RWPE2 (cell line): ENCODE data around the gene TGFBR3L.

Source experiments
- ATAC-seq: fragments of 200-7000 bp; cut with Tn5 transposase; 3 replicates; pipeline ENCODE4 v1.9.1; 2021; ENCODE audit warnings: low read depth
- DNase-seq: peaks from one replicate; pipeline ENCODE4 v3.0.0-alpha.2; 2020; ENCODE audit warnings: low spot score
- H3K27ac ChIP-seq: fragments of 450-650 bp; 2 replicates; pipeline ENCODE4 v1.5.1; 2017; ENCODE audit warnings: mild to moderate bottlenecking; ENCODE audit not compliant: poor library complexity, severe bottlenecking
- H3K27me3 ChIP-seq: fragments of 250-450 bp; sonication (Bioruptor Pico); 2 replicates; pipeline ENCODE4 v1.5.1; 2021; ENCODE audit warnings: mild to moderate bottlenecking, moderate library complexity; ENCODE audit not compliant: insufficient read depth, poor library complexity, severe bottlenecking
- H3K36me3 ChIP-seq: fragments of 250-450 bp; sonication (Bioruptor Pico); 2 replicates; pipeline ENCODE4 v1.5.1; 2020; ENCODE audit warnings: low read depth, mild to moderate bottlenecking, moderate library complexity
- H3K4me1 ChIP-seq: fragments of 250-450 bp; sonication (Bioruptor Pico); 2 replicates; pipeline ENCODE4 v1.5.1; 2021; ENCODE audit warnings: mild to moderate bottlenecking, moderate library complexity; ENCODE audit not compliant: insufficient read depth, poor library complexity, severe bottlenecking
- H3K4me3 ChIP-seq: fragments of 250-450 bp; sonication (Bioruptor Pico); 2 replicates; pipeline ENCODE4 v1.5.1; 2021; ENCODE audit warnings: mild to moderate bottlenecking, moderate library complexity; ENCODE audit not compliant: severe bottlenecking
- H3K9me3 ChIP-seq: fragments of 250-450 bp; sonication (Bioruptor Pico); 2 replicates; pipeline ENCODE4 v1.5.1; 2021; ENCODE audit warnings: mild to moderate bottlenecking, moderate library complexity; ENCODE audit not compliant: severe bottlenecking
- CTCF ChIP-seq: fragments of 450-650 bp; IDR thresholded peaks from one replicate; pipeline ENCODE4 v1.5.1; 2017; ENCODE audit warnings: mild to moderate bottlenecking, moderate library complexity; ENCODE audit not compliant: poor library complexity, severe bottlenecking

The TGFBR3L gene

DNA sequence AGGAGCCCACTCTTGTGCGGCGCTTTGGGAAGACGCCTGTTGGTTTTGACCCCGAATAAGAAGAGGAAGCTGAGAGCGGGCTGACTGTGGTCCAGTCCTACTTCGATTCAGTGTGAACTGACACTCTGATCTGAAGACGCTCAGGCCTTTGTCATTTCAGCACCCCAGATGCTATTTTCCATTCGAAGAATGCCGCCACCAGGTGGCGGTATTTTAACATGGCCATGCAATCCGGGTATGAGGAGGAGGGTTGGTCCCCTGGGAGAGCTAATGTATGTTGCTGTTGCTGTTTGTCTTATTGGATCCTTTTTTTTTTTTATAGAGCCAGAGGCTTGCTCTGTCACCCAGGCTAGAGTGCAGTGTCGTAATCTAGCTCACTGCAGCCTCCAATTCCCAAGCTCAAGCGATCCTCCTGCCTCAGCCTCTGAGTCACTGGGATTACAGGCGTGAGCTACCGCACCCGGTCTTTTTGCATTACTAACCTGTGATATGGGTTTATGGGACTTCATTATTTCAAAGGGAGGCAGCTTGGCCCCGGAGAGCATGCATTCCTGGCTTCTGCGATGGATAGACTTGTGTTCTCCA, 29.6 kb downstream of the TGFBR3L start:
- H3K4me3 ChIP-seq = peak overlapping the region; percentile 81
- H3K36me3 ChIP-seq = peaks cover 20% of the 10 kb centered on the region
- no peaks in the 10 kb centered on the region for H3K27me3 ChIP-seq
- ATAC-seq (peak; percentile 32), DNase-seq (no peak)
- peak; percentile 88 for TF ChIP-seq CTCF
- H3K27ac ChIP-seq = peak overlapping the region; percentile 46
- no peaks in the 10 kb centered on the region for H3K4me1 ChIP-seq
- no peaks in the 10 kb centered on the region for H3K9me3 ChIP-seq

- Histone ChIP-seq H3K27me3 (no peaks in the 10 kb centered on the region), H3K4me1 (peaks cover 3% of the 10 kb centered on the region), H3K9me3 (no peaks in the 10 kb centered on the region), H3K27ac (no peak overlapping the region), H3K4me3 (no peak overlapping the region), H3K36me3 (no peaks in the 10 kb centered on the region)
- no peak for ATAC-seq
- TF ChIP-seq CTCF = no peak
- no peak for DNase-seq
Measured at GRCh38 chr19:7947939-7948338, 33.3 kb downstream of the TGFBR3L start.

GRCh38 chr19:7953060-7953459, 38.4 kb downstream of the TGFBR3L start:
- peak overlapping the region; percentile 23 for H3K27ac ChIP-seq
- H3K9me3 ChIP-seq = no peaks in the 10 kb centered on the region
- H3K36me3 ChIP-seq = no peaks in the 10 kb centered on the region
- peak; percentile 85 for ATAC-seq
- TF ChIP-seq CTCF = no peak
- no peak overlapping the region for H3K4me3 ChIP-seq
- peaks cover 3% of the 10 kb centered on the region for H3K4me1 ChIP-seq
- no peaks in the 10 kb centered on the region for H3K27me3 ChIP-seq
- no peak for DNase-seq

GRCh38 chr19:7953576-7953975, 38.9 kb downstream of the TGFBR3L start:
- no peak overlapping the region for H3K4me3 ChIP-seq
- H3K9me3 ChIP-seq = no peaks in the 10 kb centered on the region
- TF ChIP-seq CTCF = no peak
- no peaks in the 10 kb centered on the region for H3K36me3 ChIP-seq
- no peak for ATAC-seq
- DNase-seq = no peak
- H3K27me3 ChIP-seq = no peaks in the 10 kb centered on the region
- H3K27ac ChIP-seq = no peak overlapping the region
- peaks cover 3% of the 10 kb centered on the region for H3K4me1 ChIP-seq

DNA sequence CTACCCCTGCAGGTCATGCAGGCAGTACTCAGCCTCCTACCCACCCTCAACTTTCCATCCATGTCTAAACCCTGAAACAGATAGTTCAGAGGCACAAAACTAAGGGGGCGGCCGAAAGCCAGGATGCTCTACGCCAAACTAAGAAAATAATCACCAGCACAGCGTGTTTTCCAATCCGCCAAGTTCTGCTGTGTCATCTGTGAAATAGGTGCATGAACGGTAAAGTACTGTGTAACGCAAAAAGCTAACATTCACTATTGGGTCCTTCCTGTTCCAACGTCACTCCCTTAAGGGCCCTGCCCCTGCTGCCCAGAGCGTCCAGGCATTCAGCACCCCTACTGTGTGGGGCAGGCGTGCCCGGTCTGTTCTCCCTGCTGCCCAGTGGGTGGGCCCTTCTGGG, 41.1 kb downstream of the TGFBR3L start:
- Histone ChIP-seq H3K9me3 (no peaks in the 10 kb centered on the region), H3K36me3 (no peaks in the 10 kb centered on the region), H3K4me3 (no peak overlapping the region), H3K27ac (no peak overlapping the region), H3K4me1 (peaks cover 3% of the 10 kb centered on the region), H3K27me3 (no peaks in the 10 kb centered on the region)
- ATAC-seq (no peak), DNase-seq (no peak)
- no peak for TF ChIP-seq CTCF
